Activated CD4-positive, alpha-beta T cell treated with anti-CD3 and anti-CD28 coated beads for 24 hours (primary cell): ENCODE results near the gene PCGF3.

Source experiments
- DNase-seq, 2 donors: peaks; one replicate each; pipeline ENCODE4 v3.0.0-alpha.2; 2020; ENCODE audit warnings: low read depth in 2 of 2

PCGF3 gene

GRCh38 chr4:705278-706082 lies at the start of gene PCGF3:
PCGF3 (plus strand) TSS chr4:705832; CDS start chr4:733681, 27,849 bp downstream.
- peak; percentile 97 for DNase-seq

GRCh38 chr4:656436-657337 lies 48.9 kb upstream of the PCGF3 start:
- DNase-seq, result no peak

GRCh38 chr4:657338-657833 lies 48.2 kb upstream of the PCGF3 start:
- DNase-seq, result no peak

- no peak for DNase-seq
These were observed 47.6 kb upstream of the PCGF3 start for GRCh38 chr4:657834-658667.

- DNase-seq, result no peak
These were observed 46.7 kb upstream of the PCGF3 start for GRCh38 chr4:658681-659667.

- DNase-seq, result no peak
These were observed 45.8 kb upstream of the PCGF3 start for GRCh38 chr4:659851-660250.

- DNase-seq, result no peak
These were observed 45.2 kb upstream of the PCGF3 start for GRCh38 chr4:660401-660800.

- no peak for DNase-seq
These were observed 44.4 kb upstream of the PCGF3 start for GRCh38 chr4:661231-661630.

- no peak for DNase-seq
These were observed 43.5 kb upstream of the PCGF3 start for GRCh38 chr4:661881-662761.

- no peak for DNase-seq
These were observed 42.6 kb upstream of the PCGF3 start for GRCh38 chr4:663046-663437.

- DNase-seq, result peak; percentile 57 to 69
These were observed 41.9 kb upstream of the PCGF3 start for GRCh38 chr4:663438-664428.

- no peak for DNase-seq
These were observed 40.9 kb upstream of the PCGF3 start for GRCh38 chr4:664713-665231.

GRCh38 chr4:665381-665750 lies 40.3 kb upstream of the PCGF3 start:
- DNase-seq, result no peak

GRCh38 chr4:665751-666435 lies 39.7 kb upstream of the PCGF3 start:
- DNase-seq, result no peak

GRCh38 chr4:666436-666810 lies 39.2 kb upstream of the PCGF3 start:
- no peak for DNase-seq

- DNase-seq, result no peak
These were observed 38.6 kb upstream of the PCGF3 start for GRCh38 chr4:666822-667544.

- DNase-seq, result no peak
These were observed 38.1 kb upstream of the PCGF3 start for GRCh38 chr4:667545-667925.
